HCT116 (cell line): Measurements from ENCODE around the gene ARHGAP20. TPM values are rescaled to one million over a fixed set of nuclear protein-coding genes. Genes with fewer than 3 reads are reported as not detected.

Source experiments
- ATAC-seq: fragments of 200-7000 bp; cut with Tn5 transposase; 2 replicates; pipeline ENCODE4 v1.9.1; 2020; ENCODE audit warnings: mild to moderate bottlenecking, moderate library complexity
- BruUV-seq: library from RNA; stranded (reverse); fragments of 400-500 nt; replicated peaks from 2 replicates; lab custom pipeline; 2021; lab: Mats Ljungman, UMichigan
- CTCF ChIA-PET: fragments of 300-600 bp; sonication (Branson Sonifier 250); formaldehyde crosslinking; loops from one replicate; lab custom pipeline; 2021; ENCODE audit warnings: antibody characterized with exemption; lab: Charles Lee
- POLR2A ChIA-PET: fragments of 300-600, 350-600 bp; sonication (Branson Sonifier 250); formaldehyde crosslinking; loops from one replicate; lab custom pipeline; 2021; ENCODE audit warnings: antibody characterized with exemption; lab: Charles Lee
- RAD21 ChIA-PET, 2 experiments: fragments of 300-600 bp; sonication (Branson Sonifier 250); formaldehyde crosslinking; loops; one replicate each; lab custom pipeline; 2023; ENCODE audit warnings: low total read pairs in 2 of 2; ENCODE audit not compliant: uncharacterized antibody in 2 of 2, unreplicated experiment in 2 of 2, low non-redundant PET in 1 of 2; lab: Charles Lee
- DNase-seq: peaks from one replicate; pipeline ENCODE4 v3.0.0-alpha.2; 2010; ENCODE audit warnings: low read depth, low spot score
- H2AFZ ChIP-seq: fragments of 200-600 bp; shearing (Covaris generic), sonication (generic); 2 replicates; pipeline ENCODE4 v1.6.1; 2017; ENCODE audit warnings: low read depth, mixed run types, mixed read lengths, antibody characterized with exemption, low read length; ENCODE audit not compliant: poor library complexity, severe bottlenecking
- H3K27ac ChIP-seq: 2 replicates; pipeline ENCODE4 v1.5.1; 2012; ENCODE audit warnings: low read depth, low read length
- H3K27me3 ChIP-seq: fragments of 200-600 bp; sonication (generic); 2 replicates; pipeline ENCODE4 v1.6.1; 2016; ENCODE audit warnings: mixed run types, low read length, mixed read lengths; ENCODE audit not compliant: insufficient read depth
- H3K36me3 ChIP-seq, 2 experiments: fragments of 200-500 bp in 1 of 2; fragments of 200-600 bp in 1 of 2; sonication (Bioruptor generic) in 1 of 2; sonication (generic) in 1 of 2; 2 replicates each; pipeline versions ENCODE4 v1.5.1 to v1.6.1; 2014 to 2016; ENCODE audit warnings: low read length in 2 of 2, inconsistent platforms in 1 of 2, mixed read lengths in 1 of 2, mixed run types in 1 of 2; ENCODE audit not compliant: insufficient read depth in 2 of 2, control insufficient read depth in 1 of 2
- H3K4me1 ChIP-seq, 2 experiments: fragments of 200-600 bp in 1 of 2; sonication (generic) in 1 of 2; 2 replicates each; pipeline versions ENCODE4 v1.5.1 to v1.6.1; 2012 to 2017; ENCODE audit warnings: low read length in 2 of 2, inconsistent platforms in 1 of 2, mild to moderate bottlenecking in 1 of 2, mixed read lengths in 1 of 2, mixed run types in 1 of 2, moderate library complexity in 1 of 2; ENCODE audit not compliant: insufficient read depth in 2 of 2, control insufficient read depth in 1 of 2
- H3K4me2 ChIP-seq: fragments of 200-600 bp; sonication (generic); 2 replicates; pipeline ENCODE4 v1.6.1; 2017; ENCODE audit warnings: mixed run types, low read length, mixed read lengths
- H3K4me3 ChIP-seq, 2 experiments: fragments of 200-600 bp in 1 of 2; sonication (generic) in 1 of 2; replicated peaks in 1 of 2; 2 replicates each; pipeline ENCODE4 v1.5.1; 2011 to 2016; ENCODE audit warnings: low read length in 2 of 2, control low read depth in 1 of 2, low read depth in 1 of 2, mild to moderate bottlenecking in 1 of 2, mixed read lengths in 1 of 2, mixed run types in 1 of 2
- H3K79me2 ChIP-seq: fragments of 200-600 bp; sonication (generic); 2 replicates; pipeline ENCODE4 v1.6.1; 2017; ENCODE audit warnings: mild to moderate bottlenecking, mixed run types, low read length, moderate library complexity, mixed read lengths; ENCODE audit not compliant: insufficient read depth
- H3K9ac ChIP-seq: fragments of 200-600 bp; sonication (generic); 2 replicates; pipeline ENCODE4 v1.6.1; 2016; ENCODE audit warnings: low read length, mixed read lengths
- H3K9me2 ChIP-seq: fragments of 200-600 bp; sonication (generic), shearing (Covaris generic); 2 replicates; pipeline ENCODE4 v1.6.1; 2017; ENCODE audit warnings: mixed run types, mild to moderate bottlenecking, moderate library complexity; ENCODE audit not compliant: insufficient read depth
- H3K9me3 ChIP-seq, 2 experiments: fragments of 200-500 bp in 1 of 2; fragments of 200-600 bp in 1 of 2; sonication (Bioruptor generic) in 1 of 2; sonication (generic) in 1 of 2; 2 replicates each; pipeline ENCODE4 v1.6.1; 2014 to 2017; ENCODE audit warnings: low read length in 2 of 2, mixed read lengths in 2 of 2, inconsistent platforms in 1 of 2, low read depth in 1 of 2, mild to moderate bottlenecking in 1 of 2, mixed run types in 1 of 2, moderate library complexity in 1 of 2; ENCODE audit not compliant: control insufficient read depth in 1 of 2, insufficient read depth in 1 of 2
- H4K20me1 ChIP-seq: fragments of 200-600 bp; sonication (generic), shearing (Covaris generic); 2 replicates; pipeline ENCODE4 v1.6.1; 2017; ENCODE audit warnings: mixed run types, mild to moderate bottlenecking, moderate library complexity; ENCODE audit not compliant: insufficient read depth
- ELF1 ChIP-seq: IDR thresholded peaks from 2 replicates; pipeline ENCODE4 v1.6.1; 2012; ENCODE audit warnings: low read depth, borderline replicate concordance
- EZH2phosphoT487 ChIP-seq: fragments of 200-600 bp; IDR thresholded peaks from 2 replicates; pipeline ENCODE4 v1.6.1; 2018; ENCODE audit warnings: antibody characterized with exemption, borderline replicate concordance
- TCF7L2 ChIP-seq: IDR thresholded peaks from 2 replicates; pipeline ENCODE4 v1.7.0; 2011; ENCODE audit warnings: borderline replicate concordance, inconsistent platforms; ENCODE audit not compliant: insufficient read depth, insufficient read length; ENCODE audit errors: extremely low read depth
- ZFX ChIP-seq: fragments of 450-650 bp; IDR thresholded peaks from 2 replicates; pipeline ENCODE4 v1.6.1; 2017
- intact Hi-C: fragments of 100-400 bp; cut with micrococcal nuclease; formaldehyde crosslinking; loops from 2 replicates; pipeline ENCODE4 v1.10.0; 2022
- total RNA-seq: library from RNA; stranded (reverse); gene quantifications from one replicate; pipeline ENCODE4 v1.2.1, GENCODE V29; 2021; ENCODE audit not compliant: unreplicated experiment
- TF ChIP-seq, protein P1 (sequence below): IDR thresholded peaks from 2 replicates; pipeline ENCODE4 v1.6.1; 2012
- TF ChIP-seq, protein P2 (sequence below), 3 experiments: fragments of 200-600 bp in 1 of 3; sonication (generic) in 1 of 3; IDR thresholded peaks in 2 of 3; conservative IDR thresholded peaks in 1 of 3; 2 replicates each; pipeline ENCODE4 v1.5.1; 2012 to 2017; ENCODE audit warnings: low read depth in 2 of 3, low read length in 2 of 3, antibody characterized with exemption in 1 of 3, borderline replicate concordance in 1 of 3, control low read depth in 1 of 3, mild to moderate bottlenecking in 1 of 3, mixed read lengths in 1 of 3, mixed run types in 1 of 3, moderate library complexity in 1 of 3; ENCODE audit not compliant: insufficient read depth in 1 of 3
- TF ChIP-seq, protein P3 (sequence below): IDR thresholded peaks from 2 replicates; pipeline ENCODE4 v1.6.1; 2012; ENCODE audit warnings: low read depth

ARHGAP20 gene
- total RNA-seq, 1 experiment from 2014 or later: not detected

DNA sequence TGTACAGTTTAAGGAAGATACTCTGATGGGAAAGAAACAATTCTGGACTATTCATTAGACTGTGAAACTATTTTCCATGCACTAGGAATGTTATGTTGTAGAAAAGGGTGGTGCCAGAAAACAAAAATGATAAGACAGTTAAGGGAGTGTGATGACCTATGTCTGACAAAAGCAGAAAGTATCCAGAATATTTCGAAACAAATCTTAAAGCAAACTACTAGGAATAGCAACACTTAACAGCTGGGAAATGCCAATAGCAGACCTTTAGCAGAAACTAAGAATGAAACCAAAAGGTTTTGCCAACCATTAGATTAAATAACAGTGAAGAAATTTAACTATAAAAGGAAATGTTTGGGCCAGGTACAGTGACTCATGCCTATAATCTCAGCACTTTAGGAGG is 3.3 kb upstream of the ARHGAP20 start:
- Histone ChIP-seq H3K36me3 (no peaks in the 10 kb centered on the region), H3K4me3 (no peak overlapping the region), H4K20me1 (no peaks in the 10 kb centered on the region), H3K4me2 (no peak overlapping the region), H3K79me2 (no peaks in the 10 kb centered on the region), H3K27me3 (peaks cover 21% of the 10 kb centered on the region; the same call in 1 of the 2 replicates), H3K4me1 (no peaks in the 10 kb centered on the region), H3K9ac (no peak overlapping the region), H3K27ac (no peak overlapping the region), H3K9me3 (no peaks in the 10 kb centered on the region), H3K9me2 (no peaks in the 10 kb centered on the region), H2AFZ (no peak overlapping the region)
- DNase-seq (no peak), ATAC-seq (no peak)
- CTCF ChIA-PET: no interaction called here
- POLR2A ChIA-PET: no interaction called here
- TF ChIP-seq EZH2phosphoT487 (no peak), ZFX (no peak), ELF1 (no peak), TCF7L2 (no peak)
- TF ChIP-seq, protein P1, sequence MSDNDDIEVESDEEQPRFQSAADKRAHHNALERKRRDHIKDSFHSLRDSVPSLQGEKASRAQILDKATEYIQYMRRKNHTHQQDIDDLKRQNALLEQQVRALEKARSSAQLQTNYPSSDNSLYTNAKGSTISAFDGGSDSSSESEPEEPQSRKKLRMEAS: no peak
- TF ChIP-seq, protein P2, sequence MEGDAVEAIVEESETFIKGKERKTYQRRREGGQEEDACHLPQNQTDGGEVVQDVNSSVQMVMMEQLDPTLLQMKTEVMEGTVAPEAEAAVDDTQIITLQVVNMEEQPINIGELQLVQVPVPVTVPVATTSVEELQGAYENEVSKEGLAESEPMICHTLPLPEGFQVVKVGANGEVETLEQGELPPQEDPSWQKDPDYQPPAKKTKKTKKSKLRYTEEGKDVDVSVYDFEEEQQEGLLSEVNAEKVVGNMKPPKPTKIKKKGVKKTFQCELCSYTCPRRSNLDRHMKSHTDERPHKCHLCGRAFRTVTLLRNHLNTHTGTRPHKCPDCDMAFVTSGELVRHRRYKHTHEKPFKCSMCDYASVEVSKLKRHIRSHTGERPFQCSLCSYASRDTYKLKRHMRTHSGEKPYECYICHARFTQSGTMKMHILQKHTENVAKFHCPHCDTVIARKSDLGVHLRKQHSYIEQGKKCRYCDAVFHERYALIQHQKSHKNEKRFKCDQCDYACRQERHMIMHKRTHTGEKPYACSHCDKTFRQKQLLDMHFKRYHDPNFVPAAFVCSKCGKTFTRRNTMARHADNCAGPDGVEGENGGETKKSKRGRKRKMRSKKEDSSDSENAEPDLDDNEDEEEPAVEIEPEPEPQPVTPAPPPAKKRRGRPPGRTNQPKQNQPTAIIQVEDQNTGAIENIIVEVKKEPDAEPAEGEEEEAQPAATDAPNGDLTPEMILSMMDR (IDR thresholded peaks at IDR 0.05 in 2 of 3, conservative IDR thresholded peaks at IDR 0.05 in 1 of 3; ENCODE audit: borderline replicate concordance in 1 of 3, insufficient read depth in 1 of 3, low read depth in 2 of 3, low read length in 2 of 3): no peak
- TF ChIP-seq, protein P3, sequence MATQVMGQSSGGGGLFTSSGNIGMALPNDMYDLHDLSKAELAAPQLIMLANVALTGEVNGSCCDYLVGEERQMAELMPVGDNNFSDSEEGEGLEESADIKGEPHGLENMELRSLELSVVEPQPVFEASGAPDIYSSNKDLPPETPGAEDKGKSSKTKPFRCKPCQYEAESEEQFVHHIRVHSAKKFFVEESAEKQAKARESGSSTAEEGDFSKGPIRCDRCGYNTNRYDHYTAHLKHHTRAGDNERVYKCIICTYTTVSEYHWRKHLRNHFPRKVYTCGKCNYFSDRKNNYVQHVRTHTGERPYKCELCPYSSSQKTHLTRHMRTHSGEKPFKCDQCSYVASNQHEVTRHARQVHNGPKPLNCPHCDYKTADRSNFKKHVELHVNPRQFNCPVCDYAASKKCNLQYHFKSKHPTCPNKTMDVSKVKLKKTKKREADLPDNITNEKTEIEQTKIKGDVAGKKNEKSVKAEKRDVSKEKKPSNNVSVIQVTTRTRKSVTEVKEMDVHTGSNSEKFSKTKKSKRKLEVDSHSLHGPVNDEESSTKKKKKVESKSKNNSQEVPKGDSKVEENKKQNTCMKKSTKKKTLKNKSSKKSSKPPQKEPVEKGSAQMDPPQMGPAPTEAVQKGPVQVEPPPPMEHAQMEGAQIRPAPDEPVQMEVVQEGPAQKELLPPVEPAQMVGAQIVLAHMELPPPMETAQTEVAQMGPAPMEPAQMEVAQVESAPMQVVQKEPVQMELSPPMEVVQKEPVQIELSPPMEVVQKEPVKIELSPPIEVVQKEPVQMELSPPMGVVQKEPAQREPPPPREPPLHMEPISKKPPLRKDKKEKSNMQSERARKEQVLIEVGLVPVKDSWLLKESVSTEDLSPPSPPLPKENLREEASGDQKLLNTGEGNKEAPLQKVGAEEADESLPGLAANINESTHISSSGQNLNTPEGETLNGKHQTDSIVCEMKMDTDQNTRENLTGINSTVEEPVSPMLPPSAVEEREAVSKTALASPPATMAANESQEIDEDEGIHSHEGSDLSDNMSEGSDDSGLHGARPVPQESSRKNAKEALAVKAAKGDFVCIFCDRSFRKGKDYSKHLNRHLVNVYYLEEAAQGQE: no peak
- intact Hi-C loops: no loop called here
- RAD21 ChIA-PET: no interaction called here
- BruUV-seq: no TSS peak
